Islet of Langerhans (tissue), 1 donor: ENCODE results near the gene TMEM132C.
"Not testable (repeated sequence)": the region's sequence is repeated elsewhere in the genome, so short reads cannot be mapped to it uniquely, and the experiment has no call there.

Experiments
- FAIRE-seq: peaks from one replicate; lab custom pipeline; 2011; peaks lifted over from hg19 to GRCh38; lab: Jason Lieb, UNC

Gene TMEM132C

GRCh38 chr12:128483526-128484255, 216.7 kb downstream of the TMEM132C start:
- FAIRE-seq, result no peak

GRCh38 chr12:128497376-128497775, 230.4 kb downstream of the TMEM132C start:
- FAIRE-seq, result not testable (repeated sequence)

- no peak for FAIRE-seq
These were observed 240.5 kb downstream of the TMEM132C start for GRCh38 chr12:128507470-128507869.

- no peak for FAIRE-seq
These were observed 242.2 kb downstream of the TMEM132C start for GRCh38 chr12:128509170-128509569.

- no peak for FAIRE-seq
These were observed 243.5 kb downstream of the TMEM132C start for GRCh38 chr12:128510511-128510910.

GRCh38 chr12:128513331-128513730, 246.4 kb downstream of the TMEM132C start:
- FAIRE-seq, result no peak

GRCh38 chr12:128513831-128514230, 246.9 kb downstream of the TMEM132C start:
- no peak for FAIRE-seq

- FAIRE-seq, result no peak
These were observed 251.7 kb downstream of the TMEM132C start for GRCh38 chr12:128518644-128519043.

GRCh38 chr12:128519426-128519825, 252.5 kb downstream of the TMEM132C start:
- FAIRE-seq, result no peak

GRCh38 chr12:128521981-128522380, 255.0 kb downstream of the TMEM132C start:
- FAIRE-seq, result no peak

- FAIRE-seq, result no peak
These were observed 257.5 kb downstream of the TMEM132C start for GRCh38 chr12:128524439-128524838.

- no peak for FAIRE-seq
These were observed 264.2 kb downstream of the TMEM132C start for GRCh38 chr12:128531170-128531569.

- FAIRE-seq, result no peak
These were observed 267.9 kb downstream of the TMEM132C start for GRCh38 chr12:128534906-128535305.

- FAIRE-seq, result no peak
These were observed 269.8 kb downstream of the TMEM132C start for GRCh38 chr12:128536810-128537209.

- FAIRE-seq, result no peak
These were observed 270.7 kb downstream of the TMEM132C start for GRCh38 chr12:128537668-128538067.

GRCh38 chr12:128542844-128543243, 275.9 kb downstream of the TMEM132C start:
- FAIRE-seq, result no peak

- FAIRE-seq, result no peak
These were observed 276.5 kb downstream of the TMEM132C start for GRCh38 chr12:128543460-128543859.

GRCh38 chr12:128543971-128544370, 277.0 kb downstream of the TMEM132C start:
- FAIRE-seq, result no peak

- FAIRE-seq, result no peak
These were observed 282.0 kb downstream of the TMEM132C start for GRCh38 chr12:128548949-128549348.

GRCh38 chr12:128549601-128550218, 282.7 kb downstream of the TMEM132C start:
- no peak for FAIRE-seq

GRCh38 chr12:128551266-128551665, 284.3 kb downstream of the TMEM132C start:
- peak; percentile 92 for FAIRE-seq

- no peak for FAIRE-seq
These were observed 287.8 kb downstream of the TMEM132C start for GRCh38 chr12:128554546-128555304.

- no peak for FAIRE-seq
These were observed 290.3 kb downstream of the TMEM132C start for GRCh38 chr12:128557231-128557630.
